Germinal center (tissue), 1 donor: Measurements from ENCODE around the gene GPR132.
"Not testable (repeated sequence)": the region's sequence is repeated elsewhere in the genome, so short reads cannot be mapped to it uniquely, and the experiment has no call there.

Source experiments
- DNase-seq: peaks from one replicate; pipeline ENCODE4 v3.0.0; 2012; ENCODE audit warnings: mixed read lengths, low spot score

GPR132 gene

GRCh38 chr14:105091054-105091516 lies 25.9 kb upstream of the GPR132 start:
- DNase-seq: no peak

GRCh38 chr14:105090493-105091053 lies 25.3 kb upstream of the GPR132 start:
- peak; percentile 77 for DNase-seq

GRCh38 chr14:105089746-105090492 lies 24.7 kb upstream of the GPR132 start:
- no peak for DNase-seq

- DNase-seq: no peak
Measured at GRCh38 chr14:105088812-105089745, 23.8 kb upstream of the GPR132 start.

- no peak for DNase-seq
Measured at GRCh38 chr14:105087963-105088811, 23.0 kb upstream of the GPR132 start.

GRCh38 chr14:105087308-105087962 lies 22.2 kb upstream of the GPR132 start:
- no peak for DNase-seq

- peak; percentile 77 for DNase-seq
Measured at GRCh38 chr14:105086833-105087307, 21.6 kb upstream of the GPR132 start.

GRCh38 chr14:105085766-105086165 lies 20.5 kb upstream of the GPR132 start:
- no peak for DNase-seq

- no peak for DNase-seq
Measured at GRCh38 chr14:105084741-105085571, 19.7 kb upstream of the GPR132 start.

- DNase-seq: no peak
Measured at GRCh38 chr14:105083926-105084685, 18.9 kb upstream of the GPR132 start.

- DNase-seq: no peak
Measured at GRCh38 chr14:105082703-105083102, 17.5 kb upstream of the GPR132 start.

GRCh38 chr14:105081473-105081872 lies 16.2 kb upstream of the GPR132 start:
- DNase-seq: not testable (repeated sequence)

- no peak for DNase-seq
Measured at GRCh38 chr14:105080161-105080560, 14.9 kb upstream of the GPR132 start.

GRCh38 chr14:105078294-105078693 lies 13.1 kb upstream of the GPR132 start:
- DNase-seq: no peak

GRCh38 chr14:105077649-105077995 lies 12.4 kb upstream of the GPR132 start:
- DNase-seq: no peak

- DNase-seq: no peak
Measured at GRCh38 chr14:105076805-105077648, 11.8 kb upstream of the GPR132 start.

GRCh38 chr14:105076296-105076804 lies 11.1 kb upstream of the GPR132 start:
- no peak for DNase-seq
